Germinal center (tissue), 1 donor: ENCODE data around the gene KRTAP10-8.
"Not testable (repeated sequence)": the region's sequence is repeated elsewhere in the genome, so short reads cannot be mapped to it uniquely, and the experiment has no call there.

Source experiments
- DNase-seq: peaks from one replicate; pipeline ENCODE4 v3.0.0; 2012; ENCODE audit warnings: mixed read lengths, low spot score

Gene KRTAP10-8

GRCh38 chr21:44646366-44647221, 34.7 kb downstream of the KRTAP10-8 start, which contains the start of gene KRTAP10-11:
KRTAP10-11 (plus strand) TSS chr21:44646414; CDS start chr21:44646459, 45 bp downstream.
- DNase-seq: not testable (repeated sequence)

GRCh38 chr21:44647222-44647552, 35.3 kb downstream of the KRTAP10-8 start:
- DNase-seq: no peak

GRCh38 chr21:44648557-44649311, 36.9 kb downstream of the KRTAP10-8 start:
- DNase-seq: no peak

GRCh38 chr21:44649521-44650100, 37.7 kb downstream of the KRTAP10-8 start:
- DNase-seq: no peak

GRCh38 chr21:44650265-44650972, 38.5 kb downstream of the KRTAP10-8 start:
- DNase-seq: no peak

GRCh38 chr21:44650973-44651675, 39.2 kb downstream of the KRTAP10-8 start:
- no peak for DNase-seq

GRCh38 chr21:44653123-44653522, 41.2 kb downstream of the KRTAP10-8 start:
- DNase-seq: no peak

- DNase-seq: no peak
Measured at GRCh38 chr21:44653656-44654575, 42.0 kb downstream of the KRTAP10-8 start.

GRCh38 chr21:44654576-44655175, 42.8 kb downstream of the KRTAP10-8 start, which contains the start of gene KRTAP12-4:
KRTAP12-4 (minus strand) TSS chr21:44654659; CDS start chr21:44654614, 45 bp downstream.
- DNase-seq: no peak

GRCh38 chr21:44656868-44657267, 45.0 kb downstream of the KRTAP10-8 start:
- no peak for DNase-seq

GRCh38 chr21:44657635-44658540, 46.0 kb downstream of the KRTAP10-8 start, which contains the start of gene KRTAP12-3:
KRTAP12-3 (plus strand) TSS chr21:44657932; CDS start chr21:44657980, 48 bp downstream.
- DNase-seq: no peak

GRCh38 chr21:44658541-44658910, 46.6 kb downstream of the KRTAP10-8 start:
- no peak for DNase-seq

- DNase-seq: no peak
Measured at GRCh38 chr21:44658913-44659595, 47.2 kb downstream of the KRTAP10-8 start.

GRCh38 chr21:44661567-44661966, 49.7 kb downstream of the KRTAP10-8 start:
- not testable (repeated sequence) for DNase-seq
